OCI-LY7 (cell line): Measurements from ENCODE around the gene EHBP1.

Experiments used
- CTCF ChIP-seq: fragments of 200-600 bp; sonication (generic); conservative IDR thresholded peaks from 2 replicates; pipeline ENCODE4 v1.5.1; 2014; ENCODE audit warnings: mild to moderate bottlenecking, antibody characterized with exemption, low read length, moderate library complexity, mixed read lengths
- EZH2phosphoT487 ChIP-seq: fragments of 200-600 bp; sonication (generic); IDR thresholded peaks from 2 replicates; pipeline ENCODE4 v1.6.1; 2018; ENCODE audit warnings: low read depth, borderline replicate concordance, mild to moderate bottlenecking, mixed run types, antibody characterized with exemption, low read length, moderate library complexity, mixed read lengths

GRCh38 chr2:62663920-62664795 is 41.4 kb upstream of the EHBP1 start:
- TF ChIP-seq CTCF (no peak), EZH2phosphoT487 (no peak)
